ENCODE measurements around the gene CORO1C.
"Not testable (repeated sequence)": the region's sequence is repeated elsewhere in the genome, so short reads cannot be mapped to it uniquely, and the experiment has no call there.

The CORO1C gene

DNA sequence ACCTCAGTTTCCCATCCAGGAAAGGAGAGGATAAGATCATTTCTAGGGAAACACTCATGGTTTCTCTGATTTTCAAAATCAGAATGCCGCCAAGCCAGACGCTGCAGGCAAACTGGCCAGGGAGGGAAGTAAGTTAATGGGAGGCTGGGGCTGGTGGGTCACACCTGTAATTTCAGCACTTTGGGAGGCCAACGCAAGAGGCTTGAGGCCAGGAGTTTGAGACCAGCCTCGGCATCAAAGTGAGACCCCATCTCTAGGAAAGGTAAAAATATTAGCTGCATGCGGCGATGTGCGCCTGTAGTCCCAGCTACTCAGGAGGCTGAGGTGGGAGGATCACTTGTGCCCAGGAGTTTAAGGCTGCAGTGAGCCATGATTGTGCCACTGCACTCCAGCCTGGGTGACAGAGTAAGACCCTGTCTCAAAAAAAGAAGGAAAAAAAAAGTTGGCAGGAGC lies 98.2 kb downstream of the CORO1C start:
- DNase-seq, result no peak

DNA sequence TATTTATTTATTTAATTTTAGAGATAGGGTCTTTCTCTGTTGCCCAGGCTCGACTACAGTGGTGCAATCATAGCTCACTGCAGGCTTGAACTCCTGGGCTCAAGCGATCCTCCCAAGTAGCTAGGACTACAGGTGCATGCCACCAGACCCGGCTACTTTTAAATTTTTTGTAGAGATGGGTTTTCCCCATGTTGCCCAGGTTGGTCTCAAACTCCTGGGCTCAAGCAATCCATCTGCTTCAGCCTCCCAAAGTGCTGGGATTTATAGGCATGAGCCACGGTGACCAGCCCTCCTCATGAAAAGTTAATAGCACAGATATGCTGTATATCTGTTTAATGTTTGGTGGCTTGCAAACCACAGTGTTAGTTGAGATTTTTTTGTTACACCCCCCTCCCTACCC lies 100.1 kb downstream of the CORO1C start:
- not testable (repeated sequence) for DNase-seq

DNA sequence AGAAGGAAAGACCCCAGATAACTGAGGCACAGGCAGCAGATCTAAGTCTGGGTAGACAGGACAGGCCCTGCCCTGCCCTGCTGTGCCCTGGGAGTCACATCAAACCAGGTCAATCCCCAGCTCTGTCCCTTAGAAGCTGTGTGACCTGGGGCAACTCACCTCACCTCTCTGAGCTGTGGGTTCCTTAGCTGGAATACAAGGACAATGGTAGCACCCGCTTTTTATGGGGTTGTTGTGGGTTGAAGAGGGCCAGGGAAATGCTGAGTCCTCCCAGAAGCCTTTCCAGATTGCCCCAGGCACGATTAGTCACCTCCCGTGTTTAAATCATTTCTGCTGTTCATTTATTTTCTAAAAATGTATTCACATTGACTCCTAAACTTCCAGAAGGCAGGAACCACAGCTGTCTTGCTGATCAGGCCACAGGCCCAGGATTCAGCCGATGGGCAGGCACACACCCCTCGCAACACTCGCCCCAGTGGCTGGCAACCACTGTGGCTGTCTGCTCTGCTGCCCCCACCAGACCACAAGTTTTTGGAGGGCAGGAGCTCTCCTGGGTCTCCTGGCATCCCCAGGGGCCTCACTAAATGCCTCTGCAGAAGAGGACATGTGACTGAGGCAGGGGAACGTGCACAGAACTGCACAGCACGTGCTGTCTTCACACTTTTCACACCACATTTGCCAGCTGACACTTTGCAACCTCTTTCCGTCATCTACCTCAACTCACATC lies 100.7 kb downstream of the CORO1C start:
- DNase-seq, result peak; percentile 68

DNA sequence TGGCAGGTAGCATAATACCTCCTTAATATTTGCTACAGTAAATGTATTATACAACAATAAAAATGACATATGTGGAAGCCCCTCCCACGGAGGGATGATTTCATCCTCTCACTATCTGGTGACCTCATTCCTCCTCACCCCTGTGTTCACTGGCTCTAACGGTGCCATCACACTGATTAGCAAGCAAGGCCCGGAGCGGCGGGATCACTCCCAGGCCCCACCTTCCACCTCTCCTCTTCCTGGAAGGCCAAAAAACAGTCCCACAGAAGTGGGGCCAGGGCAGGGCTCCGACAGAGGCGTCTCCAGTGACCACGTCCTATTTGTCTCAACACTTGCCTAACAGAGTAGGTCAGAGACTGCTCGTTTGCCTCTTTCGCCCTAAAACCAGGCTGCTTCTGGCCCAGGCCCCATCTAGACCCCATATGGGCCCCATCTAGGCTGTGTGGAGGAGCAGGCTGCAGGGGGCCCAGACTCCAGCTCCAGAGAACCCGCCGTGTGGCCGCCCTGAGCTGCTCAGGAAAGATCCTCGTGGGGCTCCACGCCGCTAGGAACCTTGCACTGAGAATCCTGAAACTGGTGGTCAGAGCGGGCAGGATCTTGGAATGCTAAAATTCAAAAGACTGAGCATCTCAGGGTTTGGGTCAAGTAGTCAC lies 101.4 kb downstream of the CORO1C start:
- DNase-seq, result peak; percentile 84

DNA sequence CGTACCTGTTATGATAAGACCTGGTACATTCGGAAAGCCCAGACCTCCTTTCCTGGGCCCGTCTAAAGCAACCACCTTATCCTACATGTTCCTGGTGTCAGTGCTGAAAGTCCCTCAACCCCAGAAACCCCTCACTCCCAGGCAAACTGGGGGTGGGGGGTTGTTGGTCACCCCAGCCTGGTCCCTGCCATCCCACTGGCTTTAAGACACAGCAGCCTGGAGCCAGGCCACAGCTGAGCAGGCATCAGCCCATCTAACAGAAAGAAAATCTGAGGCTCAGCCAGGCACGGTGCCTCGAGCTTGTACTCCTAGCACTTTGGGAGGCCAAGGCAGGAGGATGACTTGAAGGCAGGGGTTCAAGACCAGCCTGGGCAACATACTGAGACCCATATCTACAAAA lies 102.2 kb downstream of the CORO1C start:
- DNase-seq, result no peak

DNA sequence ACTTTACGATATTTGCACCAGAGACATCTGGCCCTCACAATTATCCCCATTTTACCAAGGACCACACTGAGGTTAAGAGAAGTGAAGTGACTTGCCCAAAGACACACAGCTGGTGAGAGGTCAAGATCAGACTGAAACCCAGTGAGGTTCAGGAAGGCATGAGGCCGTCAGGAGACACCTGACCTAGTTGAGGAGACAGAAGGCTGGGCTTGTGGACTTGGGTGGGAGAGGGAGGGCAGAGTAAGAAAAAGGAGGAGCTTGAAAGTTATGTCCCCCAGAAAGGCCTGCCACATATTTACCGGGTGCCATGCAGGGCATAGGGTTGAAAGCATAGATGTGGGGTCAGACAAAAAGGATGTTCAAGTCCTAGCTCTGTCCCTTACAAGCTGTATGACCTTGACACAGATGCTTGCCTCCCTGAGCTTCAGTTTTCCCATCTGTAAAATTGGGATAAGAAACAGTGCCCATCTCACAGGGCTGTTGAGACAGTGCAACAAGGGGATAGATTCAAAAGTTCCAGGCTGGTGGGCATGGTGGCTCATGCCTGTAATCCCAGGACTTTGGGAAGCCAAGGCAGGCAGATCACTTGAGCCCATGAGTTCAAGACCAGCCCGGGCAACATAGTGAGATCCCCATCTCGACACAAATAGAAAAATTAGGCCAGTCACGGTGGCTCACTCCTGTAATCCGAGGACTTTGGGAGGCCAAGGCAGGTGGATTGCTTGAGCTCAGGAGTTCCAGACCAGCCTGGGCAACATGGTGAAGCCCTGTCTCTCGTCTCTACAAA lies 104.0 kb downstream of the CORO1C start:
- DNase-seq, result no peak

DNA sequence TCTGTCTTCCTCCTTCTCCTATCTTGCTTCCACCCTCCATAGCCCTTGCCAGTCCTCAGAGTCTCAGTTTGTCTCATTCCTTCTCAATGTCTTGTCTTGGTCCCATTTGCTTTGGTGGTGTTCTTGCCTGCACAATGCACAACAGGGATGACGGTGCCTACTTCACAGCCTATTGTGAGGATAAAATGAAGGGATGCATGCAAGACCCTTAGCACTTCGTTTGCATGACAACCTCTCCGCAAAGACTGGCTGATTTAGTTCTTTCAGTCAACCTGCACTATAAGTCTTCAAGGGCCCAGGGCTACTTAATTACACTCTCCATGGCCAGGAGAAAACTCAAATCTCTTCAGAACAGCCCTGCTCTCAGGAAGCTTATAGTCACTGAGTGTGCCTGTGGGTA lies 106.1 kb downstream of the CORO1C start:
- DNase-seq, result no peak

DNA sequence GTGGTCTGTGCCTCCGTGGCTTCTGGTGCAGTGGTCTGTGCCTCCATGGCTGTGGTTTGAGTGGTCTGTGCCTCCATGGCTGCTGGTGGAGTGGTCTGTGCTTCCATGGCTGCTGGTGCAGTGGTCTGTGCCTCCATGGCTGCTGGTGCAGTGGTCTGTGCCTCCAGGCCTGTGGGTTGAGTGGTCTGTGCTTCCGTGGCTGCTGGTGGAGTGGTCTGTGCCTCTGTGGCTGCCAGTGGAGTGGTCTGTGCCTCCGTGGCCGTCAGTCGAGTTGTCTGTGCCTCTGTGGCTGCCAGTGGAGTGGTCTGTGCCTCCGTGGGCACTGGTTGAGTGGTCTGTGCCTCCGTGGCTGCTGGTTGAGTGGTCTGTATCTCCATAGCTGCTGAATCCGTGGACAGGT lies 107.7 kb downstream of the CORO1C start:
- DNase-seq, result no peak

DNA sequence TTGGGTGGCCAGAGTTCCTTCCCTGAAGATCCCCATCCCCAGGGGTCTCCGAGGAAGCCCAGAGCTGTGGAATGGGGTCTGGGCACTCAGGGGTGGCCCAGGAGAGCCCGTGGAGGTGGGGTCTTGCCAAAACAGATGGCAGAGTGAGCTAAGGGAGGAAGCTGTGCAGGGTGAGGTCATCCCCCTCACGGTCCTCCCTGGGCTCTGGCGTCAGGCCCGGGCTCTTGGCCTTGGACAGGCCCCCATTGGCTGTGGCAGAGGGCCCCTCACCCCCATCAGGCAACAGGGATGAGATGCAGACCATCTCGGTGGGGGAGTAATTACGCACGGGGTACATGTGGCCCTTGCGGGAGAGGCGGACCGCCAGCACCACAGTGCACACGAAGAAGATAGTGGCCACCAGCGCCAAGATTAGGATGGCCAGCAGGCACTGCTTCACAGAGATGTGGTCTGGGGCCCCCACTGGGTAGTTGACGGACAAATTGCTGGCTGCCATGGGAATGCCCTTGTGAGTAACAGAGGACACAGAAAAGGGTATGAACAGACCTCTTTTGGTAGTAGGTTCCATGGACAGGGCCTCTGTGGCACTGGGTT lies 108.3 kb downstream of the CORO1C start:
- DNase-seq, result no peak

DNA sequence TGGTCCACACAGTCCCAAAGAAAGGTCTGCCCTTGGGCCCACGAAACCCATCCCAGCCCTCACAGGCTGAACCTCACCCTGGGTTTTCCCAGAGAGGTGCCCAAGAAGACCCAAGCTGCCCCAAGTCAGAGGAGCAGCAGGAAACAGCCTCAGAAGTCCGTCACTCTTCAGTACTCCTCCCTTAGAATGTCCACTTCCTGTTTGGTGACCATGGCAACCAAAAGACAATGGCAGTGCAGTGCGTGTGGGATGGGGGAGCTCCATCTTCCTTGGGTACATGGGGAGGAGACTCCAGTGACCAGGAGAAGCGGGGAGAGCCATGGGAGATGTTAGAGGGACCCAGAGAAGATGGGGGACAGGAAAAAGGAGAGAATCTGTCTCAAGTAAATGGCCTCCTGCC lies 108.9 kb downstream of the CORO1C start:
- DNase-seq, result peak; percentile 60

DNA sequence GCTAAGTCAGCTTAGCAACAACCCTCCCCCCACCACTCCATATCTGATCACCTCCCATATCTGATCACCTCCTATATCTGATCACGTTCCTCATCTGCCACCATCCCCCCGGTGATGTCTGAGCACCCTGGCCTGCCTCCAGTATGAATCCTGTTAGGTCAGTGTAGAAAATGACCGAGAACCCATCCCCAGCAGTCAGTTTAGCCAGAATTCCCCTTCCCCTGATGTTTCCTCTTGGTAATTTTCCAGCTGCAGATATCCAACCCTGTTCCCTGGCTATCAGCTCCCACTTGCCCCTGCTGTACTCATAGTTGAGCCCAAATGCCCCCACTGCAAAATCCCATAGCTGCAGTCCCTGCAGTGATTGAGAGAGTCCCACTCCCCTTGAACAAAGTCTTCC lies 110.2 kb downstream of the CORO1C start:
- DNase-seq, result no peak

DNA sequence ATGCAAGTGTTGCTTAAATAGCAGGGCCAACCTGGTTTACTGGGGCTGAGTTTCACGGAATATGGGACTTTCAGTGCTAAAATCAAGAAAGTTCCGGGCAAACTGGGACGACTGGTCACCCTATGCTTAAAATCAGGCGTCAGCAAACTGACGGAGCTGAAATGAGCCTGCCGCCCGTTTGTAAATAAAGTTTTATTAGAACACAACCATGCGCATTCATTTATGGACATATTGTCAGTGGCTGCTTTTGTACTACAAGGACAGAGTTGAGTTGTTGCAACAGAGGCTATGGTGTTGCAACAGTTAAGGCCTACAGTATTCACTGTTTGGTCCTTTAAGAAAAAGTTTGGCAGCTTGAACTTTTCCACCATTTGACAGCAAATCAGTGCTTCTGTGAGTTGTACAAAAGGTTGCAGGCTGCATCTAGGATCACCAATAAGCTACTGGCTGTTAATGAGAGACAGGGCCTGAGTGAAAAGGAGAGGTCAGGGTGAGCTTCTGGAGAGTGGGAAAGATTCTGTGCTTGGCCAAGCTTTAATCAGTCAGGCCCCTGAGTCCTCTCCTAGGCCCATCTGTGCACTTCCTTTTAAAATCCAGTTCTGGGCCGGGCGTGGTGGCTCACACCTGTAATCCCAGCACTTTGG lies 111.0 kb downstream of the CORO1C start:
- DNase-seq, result peak; percentile 58

DNA sequence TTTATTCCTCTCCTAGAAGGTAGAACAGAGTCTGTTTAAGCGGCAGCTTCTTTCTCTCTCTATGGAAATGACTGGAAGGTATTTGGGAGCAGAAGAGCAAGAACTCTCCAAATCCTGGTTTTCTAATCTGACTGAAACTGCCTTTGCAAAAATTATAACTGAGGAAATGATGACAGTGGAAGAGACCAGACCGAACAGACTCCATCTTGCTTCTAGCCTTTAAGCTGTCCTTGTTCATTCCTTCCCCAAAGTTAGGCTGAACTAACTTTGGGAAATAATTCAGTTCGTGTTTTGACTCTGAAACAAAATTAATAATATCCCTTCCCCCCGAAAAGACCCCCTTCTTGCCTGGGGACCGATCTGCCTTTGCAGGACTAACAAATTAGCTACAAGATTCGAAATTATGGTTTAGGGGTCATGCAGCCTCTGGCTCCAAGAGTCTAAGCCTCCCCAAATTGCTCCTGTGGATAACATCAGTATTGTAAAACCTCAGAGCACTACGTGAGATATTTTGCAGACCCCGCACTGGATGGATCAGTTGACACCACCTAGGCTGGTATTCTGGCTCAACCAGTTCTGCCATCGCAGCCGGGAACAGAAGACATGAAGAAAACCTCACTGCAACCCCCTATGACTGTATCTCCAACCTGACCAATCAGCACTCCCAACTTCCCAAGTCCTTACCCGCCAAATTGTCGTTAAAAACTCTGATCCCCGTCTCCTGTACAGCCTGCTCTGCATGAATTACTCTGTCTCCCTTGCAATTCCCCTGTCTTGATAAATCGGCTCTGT lies 111.8 kb downstream of the CORO1C start:
- no peak for DNase-seq

DNA sequence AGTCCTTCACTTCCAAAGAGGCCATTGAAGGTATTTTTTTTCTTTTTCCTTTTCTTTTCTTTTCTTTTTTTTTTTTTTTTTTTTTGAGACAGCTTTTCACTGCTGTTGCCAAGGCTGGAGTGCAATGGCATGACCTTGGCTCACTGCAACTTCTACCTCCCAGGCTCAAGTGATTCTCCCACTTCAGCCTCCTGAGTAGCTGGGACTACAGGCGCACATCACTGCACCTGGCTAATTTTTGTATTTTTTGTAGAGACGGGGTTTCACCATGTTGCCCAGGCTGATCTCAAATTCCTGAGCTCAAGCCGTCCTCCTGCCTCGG lies 112.4 kb downstream of the CORO1C start:
- not testable (repeated sequence) for DNase-seq

DNA sequence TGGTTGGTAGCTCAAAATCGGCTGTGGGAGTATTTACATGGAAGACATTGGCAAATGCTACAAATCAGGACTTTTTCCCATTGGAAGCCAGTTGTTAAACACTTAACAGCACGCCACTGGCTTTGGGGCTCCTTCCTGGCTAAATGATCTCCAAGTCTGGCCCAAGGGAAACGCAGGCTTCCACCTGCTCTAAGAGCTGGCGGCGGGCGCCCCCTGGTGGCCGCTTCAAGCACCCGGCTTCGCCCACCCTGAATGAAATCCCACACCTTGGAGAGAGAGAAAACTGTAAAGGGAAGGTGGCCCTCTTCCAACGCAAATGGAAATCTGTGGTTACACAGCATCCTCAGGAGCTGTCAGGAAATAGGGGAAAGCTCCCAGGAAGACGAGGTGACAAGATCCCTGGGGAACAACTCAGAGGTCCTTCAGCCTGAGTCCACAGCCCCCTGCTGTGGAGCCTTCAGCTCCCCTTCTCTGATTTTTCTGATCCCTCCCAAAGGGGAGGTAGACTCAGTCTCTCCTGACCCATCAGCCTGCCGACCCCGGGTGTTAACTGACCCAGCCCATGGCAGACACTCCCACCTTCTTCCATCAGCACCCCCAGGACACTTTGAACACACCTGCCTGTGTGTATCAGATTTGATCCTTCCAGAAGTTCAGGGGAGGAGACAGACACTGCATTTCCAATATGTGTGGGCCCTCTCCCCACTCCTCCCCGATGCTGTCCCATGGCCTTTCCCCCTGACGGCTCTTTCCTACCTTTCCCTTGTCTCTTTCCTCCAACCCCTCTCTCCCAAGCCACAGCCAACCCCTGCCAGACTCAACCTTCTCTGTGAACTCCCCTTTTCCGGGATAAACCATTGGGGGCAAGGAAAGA lies 113.0 kb downstream of the CORO1C start:
- peak; percentile 86 for DNase-seq

DNA sequence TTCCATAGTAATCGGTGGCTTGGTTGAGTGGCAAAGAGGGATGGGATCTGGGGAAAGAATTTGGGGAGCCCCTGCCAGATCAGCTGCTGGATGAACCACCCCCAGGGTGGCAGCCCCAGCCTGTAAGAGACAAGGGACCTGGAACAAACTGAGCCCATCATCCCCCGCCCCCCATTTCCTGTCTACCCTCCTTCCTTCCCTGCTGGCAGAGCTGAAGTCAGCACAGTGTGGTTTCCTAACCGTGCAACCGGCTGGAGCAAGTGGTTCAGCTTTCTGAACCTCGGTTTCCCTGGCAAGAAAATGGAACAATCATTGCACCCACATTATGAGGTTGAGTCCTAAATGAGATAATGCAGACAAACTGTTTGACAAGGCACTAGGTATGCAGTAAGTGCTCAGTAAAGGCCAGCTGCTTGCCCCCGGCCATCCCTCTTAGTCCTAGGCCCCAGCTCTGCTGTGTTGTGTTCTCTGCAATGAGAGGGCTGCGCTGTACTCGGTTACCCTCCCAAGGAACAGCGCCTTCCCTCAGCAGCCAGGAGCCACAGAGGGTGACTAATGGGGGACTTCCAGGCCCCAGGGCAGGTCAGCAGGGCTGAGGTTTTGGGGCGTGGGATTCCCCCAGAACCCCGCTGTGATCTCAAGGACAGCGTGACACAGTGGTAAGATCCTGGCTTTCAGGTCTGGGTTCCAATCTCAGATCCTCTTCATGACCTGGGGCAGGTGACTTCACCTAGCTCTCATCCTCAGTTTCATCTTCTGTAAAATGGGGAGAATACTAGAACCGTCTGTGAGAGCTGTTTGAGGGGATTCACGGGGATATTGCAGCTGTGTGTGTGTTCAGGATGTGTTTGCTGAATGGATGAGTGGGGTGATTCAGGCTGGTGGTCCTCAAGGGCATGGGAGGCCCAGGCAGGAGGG lies 114.1 kb downstream of the CORO1C start:
- DNase-seq, result no peak

DNA sequence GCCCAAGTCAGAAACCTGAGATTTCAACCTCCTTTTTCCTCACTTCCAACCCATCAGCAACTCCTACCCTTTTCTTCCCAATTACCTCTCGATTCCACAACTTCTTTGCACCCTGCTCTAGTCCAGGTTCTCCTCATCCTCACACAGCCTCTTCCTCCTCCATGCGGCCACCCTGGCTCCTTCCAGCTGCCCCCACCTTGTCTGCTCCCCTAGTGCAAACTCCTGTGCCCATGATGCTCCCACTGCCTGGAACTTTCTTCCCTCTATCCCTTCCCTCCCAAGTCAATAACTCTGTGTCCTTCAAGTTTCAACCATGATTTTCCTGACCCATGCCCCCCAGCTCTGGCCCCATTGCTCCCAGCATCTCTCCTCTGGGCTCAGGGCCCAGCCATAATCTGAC lies 115.0 kb downstream of the CORO1C start:
- no peak for DNase-seq

DNA sequence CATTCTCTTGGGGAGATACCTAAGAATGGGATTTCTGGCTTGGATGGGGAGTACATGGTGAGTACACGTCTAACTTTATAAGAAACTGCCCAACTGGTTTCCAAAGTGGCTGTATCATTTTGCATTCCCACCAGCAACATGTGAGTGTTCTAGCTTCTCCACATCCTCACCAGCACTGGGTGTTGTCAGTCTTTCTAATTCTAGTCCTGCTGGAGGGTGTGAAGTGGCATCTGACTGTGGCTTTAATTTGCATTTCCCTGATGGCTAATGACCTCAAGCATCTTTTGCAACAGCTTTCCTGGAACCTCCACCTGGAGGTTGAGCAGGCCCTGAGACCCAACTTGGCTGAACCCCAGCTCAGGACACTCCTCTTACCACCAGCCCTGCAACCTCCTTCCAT lies 115.4 kb downstream of the CORO1C start:
- no peak for DNase-seq

DNA sequence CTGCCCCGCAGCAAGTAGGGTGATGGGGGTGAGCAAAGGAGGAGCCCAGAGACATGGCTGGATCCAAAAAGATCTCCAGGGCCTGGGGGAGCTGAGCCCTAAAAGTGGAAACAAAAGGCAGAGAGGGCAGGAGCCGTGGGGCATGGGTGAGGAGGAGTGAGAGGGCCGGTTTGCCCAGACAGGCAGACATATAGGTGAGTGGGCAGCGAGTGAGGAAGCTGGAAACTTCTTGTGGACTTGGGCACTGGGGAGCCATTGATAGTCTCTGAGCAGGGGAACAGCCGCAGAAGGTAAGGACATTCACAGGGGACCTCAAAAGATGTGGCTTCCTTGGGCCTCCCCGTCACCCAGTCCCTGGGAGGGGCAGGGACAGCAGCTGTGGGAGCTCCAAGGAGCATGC lies 116.7 kb downstream of the CORO1C start:
- no peak for DNase-seq

DNA sequence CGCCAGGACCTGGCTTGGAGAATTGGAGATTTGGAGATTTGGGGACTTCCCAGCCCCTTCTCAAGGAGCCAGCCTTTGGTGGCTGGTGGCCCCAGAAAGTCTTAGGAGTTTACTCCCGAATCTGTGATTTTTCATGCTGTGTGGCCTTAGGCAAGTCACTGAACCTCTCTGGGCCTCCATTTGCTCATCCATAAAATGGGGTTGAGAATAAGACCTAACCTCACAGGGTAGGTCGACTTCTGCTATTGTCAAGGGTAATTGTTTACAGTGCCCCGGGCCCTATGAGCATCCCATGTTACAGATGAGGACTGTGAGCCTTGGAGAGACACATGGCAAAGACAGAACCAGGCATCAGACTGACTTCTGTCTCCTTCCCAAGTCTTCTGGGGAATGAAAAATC lies 117.3 kb downstream of the CORO1C start:
- no peak for DNase-seq

Data from fibroblast of upper back skin (primary cell).